ENCODE data around the gene DAAM2. TPM values are rescaled to one million over a fixed set of nuclear protein-coding genes. Genes with fewer than 3 reads are reported as not detected.

DAAM2 gene
- total and polyA plus RNA-seq, 2 donors (not counting 1 experiment from before 2014, with no cell fraction given), result 41.5 to 48.2 TPM

GRCh38 chr6:39808964-39809363, 16.8 kb downstream of the DAAM2 start:
- H2AFZ ChIP-seq (ENCODE audit: low read length), result no peak overlapping the region
- H3K9ac ChIP-seq (ENCODE audit: insufficient read depth, low read length), result no peak overlapping the region
- peaks cover 16% of the 10 kb centered on the region for H3K4me1 ChIP-seq (ENCODE audit: control insufficient read depth, extremely low read depth, insufficient read depth, low read length)
- H3K9me3 ChIP-seq (ENCODE audit: control insufficient read depth, insufficient read depth, low read depth, low read length), result no peaks in the 10 kb centered on the region
- peak in 1 of 2 donors; percentile 72 for DNase-seq (ENCODE audit: low read depth in 2 of 2)
- no peaks in the 10 kb centered on the region for H3K27me3 ChIP-seq (ENCODE audit: control insufficient read depth, insufficient read depth, low read length)
- H3K79me2 ChIP-seq (ENCODE audit: control insufficient read depth, insufficient read depth, low read length), result no peaks in the 10 kb centered on the region
- no peaks in the 10 kb centered on the region for H3K36me3 ChIP-seq (ENCODE audit: control insufficient read depth, insufficient read depth, low read length)
- TF ChIP-seq EZH2 (IDR thresholded peaks at IDR 0.05; ENCODE audit: low read length, missing control alignments) (no peak), CTCF (conservative IDR thresholded peaks at IDR 0.05 in 1 of 2, IDR thresholded peaks at IDR 0.05 in 1 of 2; ENCODE audit: low read depth in 1 of 2, low read length in 2 of 2) (no peak)
- H3K4me2 ChIP-seq (ENCODE audit: extremely low read depth, insufficient read depth, low read length), result no peak overlapping the region
- no peak overlapping the region for H3K4me3 ChIP-seq (replicated peaks in 1 of 4; ENCODE audit: control extremely low read depth in 1 of 4, insufficient read depth in 1 of 4, low read depth in 3 of 4, low read length in 4 of 4)
- no peaks in the 10 kb centered on the region for H4K20me1 ChIP-seq (ENCODE audit: control insufficient read depth, extremely low read depth, insufficient read depth, low read length)
- no peak overlapping the region for H3K27ac ChIP-seq (ENCODE audit: insufficient read depth, low read length)

GRCh38 chr6:39811835-39812345, 19.7 kb downstream of the DAAM2 start:
- Histone ChIP-seq H3K4me1 (ENCODE audit: control insufficient read depth, extremely low read depth, insufficient read depth, low read length) (peaks cover 11% of the 10 kb centered on the region), H3K4me2 (ENCODE audit: extremely low read depth, insufficient read depth, low read length) (no peak overlapping the region)
- TF ChIP-seq EZH2 (IDR thresholded peaks at IDR 0.05; ENCODE audit: low read length, missing control alignments) (no peak), CTCF (conservative IDR thresholded peaks at IDR 0.05 in 1 of 2, IDR thresholded peaks at IDR 0.05 in 1 of 2; ENCODE audit: low read depth in 1 of 2, low read length in 2 of 2) (no peak)

GRCh38 chr6:39812496-39812852, 20.3 kb downstream of the DAAM2 start:
- Histone ChIP-seq H2AFZ (ENCODE audit: low read length) (no peak overlapping the region), H3K9ac (ENCODE audit: insufficient read depth, low read length) (no peak overlapping the region), H3K4me1 (ENCODE audit: control insufficient read depth, extremely low read depth, insufficient read depth, low read length) (peaks cover 11% of the 10 kb centered on the region), H3K4me3 (replicated peaks in 1 of 4; ENCODE audit: control extremely low read depth in 1 of 4, insufficient read depth in 1 of 4, low read depth in 3 of 4, low read length in 4 of 4) (no peak overlapping the region), H3K36me3 (ENCODE audit: control insufficient read depth, insufficient read depth, low read length) (no peaks in the 10 kb centered on the region), H3K79me2 (ENCODE audit: control insufficient read depth, insufficient read depth, low read length) (no peaks in the 10 kb centered on the region), H3K27ac (ENCODE audit: insufficient read depth, low read length) (no peak overlapping the region), H3K9me3 (ENCODE audit: control insufficient read depth, insufficient read depth, low read depth, low read length) (no peaks in the 10 kb centered on the region), H3K27me3 (ENCODE audit: control insufficient read depth, insufficient read depth, low read length) (no peaks in the 10 kb centered on the region), H4K20me1 (ENCODE audit: control insufficient read depth, extremely low read depth, insufficient read depth, low read length) (no peaks in the 10 kb centered on the region), H3K4me2 (ENCODE audit: extremely low read depth, insufficient read depth, low read length) (no peak overlapping the region)
- TF ChIP-seq CTCF (conservative IDR thresholded peaks at IDR 0.05 in 1 of 2, IDR thresholded peaks at IDR 0.05 in 1 of 2; ENCODE audit: low read depth in 1 of 2, low read length in 2 of 2) (no peak), EZH2 (IDR thresholded peaks at IDR 0.05; ENCODE audit: low read length, missing control alignments) (no peak)
- no peak for DNase-seq (ENCODE audit: low read depth in 2 of 2)

More at GRCh38 chr6:39811835-39812345, 19.7 kb downstream of the DAAM2 start:
- no peaks in the 10 kb centered on the region for H3K9me3 ChIP-seq (ENCODE audit: control insufficient read depth, insufficient read depth, low read depth, low read length)
- H3K27ac ChIP-seq (ENCODE audit: insufficient read depth, low read length), result no peak overlapping the region
- H3K79me2 ChIP-seq (ENCODE audit: control insufficient read depth, insufficient read depth, low read length), result no peaks in the 10 kb centered on the region
- no peaks in the 10 kb centered on the region for H4K20me1 ChIP-seq (ENCODE audit: control insufficient read depth, extremely low read depth, insufficient read depth, low read length)
- no peak overlapping the region for H2AFZ ChIP-seq (ENCODE audit: low read length)
- H3K27me3 ChIP-seq (ENCODE audit: control insufficient read depth, insufficient read depth, low read length), result no peaks in the 10 kb centered on the region
- H3K9ac ChIP-seq (ENCODE audit: insufficient read depth, low read length), result no peak overlapping the region
- H3K4me3 ChIP-seq (replicated peaks in 1 of 4; ENCODE audit: control extremely low read depth in 1 of 4, insufficient read depth in 1 of 4, low read depth in 3 of 4, low read length in 4 of 4), result no peak overlapping the region
- DNase-seq (ENCODE audit: low read depth in 2 of 2), result no peak
- no peaks in the 10 kb centered on the region for H3K36me3 ChIP-seq (ENCODE audit: control insufficient read depth, insufficient read depth, low read length)
